Activated CD4-positive, alpha-beta T cell treated with anti-CD3 and anti-CD28 coated beads for 36 hours (primary cell): ENCODE measurements around the gene HEXD. TPM values are rescaled to one million over a fixed set of nuclear protein-coding genes. Genes with fewer than 3 reads are reported as not detected.

Experiments used
- ATAC-seq: fragments of 200-7000 bp; cut with Tn5 transposase; one replicate; pipeline ENCODE4 v1.10.0; 2021; ENCODE audit warnings: mild to moderate bottlenecking, moderate library complexity
- CTCF ChIA-PET: fragments of 350-600 bp; sonication (Branson Sonifier 250); formaldehyde crosslinking; loops from one replicate; lab custom pipeline; 2021; ENCODE audit warnings: antibody characterized with exemption; lab: Charles Lee
- POLR2A ChIA-PET: fragments of 350-600 bp; sonication (Branson Sonifier 250); formaldehyde crosslinking; loops from one replicate; lab custom pipeline; 2021; ENCODE audit warnings: antibody characterized with exemption, inconsistent platforms; lab: Charles Lee
- DNase-seq: peaks from one replicate; pipeline ENCODE4 v3.0.0-alpha.2; 2020
- H3K27ac Mint-ChIP-seq: one replicate; pipeline ENCODE4 v1.8.0; 2021; ENCODE audit warnings: mixed read lengths
- H3K27me3 Mint-ChIP-seq: one replicate; pipeline ENCODE4 v1.8.0; 2021; ENCODE audit warnings: mixed read lengths
- H3K36me3 Mint-ChIP-seq: one replicate; pipeline ENCODE4 v1.8.0; 2021; ENCODE audit warnings: low read depth, mixed read lengths
- H3K4me1 Mint-ChIP-seq: one replicate; pipeline ENCODE4 v1.8.0; 2021; ENCODE audit warnings: mixed read lengths
- H3K4me3 Mint-ChIP-seq: one replicate; pipeline ENCODE4 v1.8.0; 2021; ENCODE audit warnings: mild to moderate bottlenecking, moderate library complexity, mixed read lengths
- H3K9me3 Mint-ChIP-seq: one replicate; pipeline ENCODE4 v1.8.0; 2021; ENCODE audit warnings: low read depth, mixed read lengths
- intact Hi-C, 2 experiments: fragments of 100-400 bp; cut with DNase I in 1 of 2; cut with micrococcal nuclease in 1 of 2; formaldehyde crosslinking; loops; one replicate each; pipeline versions ENCODE4 v1.14.2 to v1.15.1; 2022 to 2024; cut with DNase I, micrococcal nuclease
- total RNA-seq, 2 experiments: library from RNA; stranded (reverse); gene quantifications; one replicate each; pipeline ENCODE4 v1.2.3, GENCODE V29; 2021

HEXD gene
- total RNA-seq, 2 experiments from 2014 or later, result 23.3 to 26.0 TPM

DNA sequence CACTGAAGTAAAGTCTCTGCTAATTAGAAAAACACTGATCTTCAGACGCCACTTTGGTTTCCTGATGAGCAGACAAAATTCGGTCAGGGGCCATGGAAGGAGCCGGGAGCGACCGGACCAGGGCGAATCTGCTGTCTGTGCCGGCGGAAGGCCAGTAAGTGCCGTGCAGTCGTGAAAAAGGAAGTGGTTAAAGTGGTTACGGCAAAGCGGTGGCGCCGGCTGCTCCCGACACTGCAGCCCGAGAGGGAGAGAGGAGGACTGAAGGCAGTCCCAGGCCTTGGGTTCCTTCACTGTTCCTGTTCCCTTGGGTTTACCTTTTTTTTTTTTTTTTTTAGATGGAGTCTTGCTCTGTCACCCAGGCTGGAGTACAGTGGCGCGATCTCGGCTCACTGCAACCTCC is 17.3 kb upstream of the HEXD start:
- DNase-seq (peak; percentile 77), ATAC-seq (peak; percentile 89)
- H3K36me3 Mint-ChIP-seq, result peaks cover 21% of the 10 kb centered on the region
- intact Hi-C loops, result no loop called here
- no peaks in the 10 kb centered on the region for H3K27me3 Mint-ChIP-seq
- peak overlapping the region; percentile 62 for H3K4me3 Mint-ChIP-seq
- ChIA-PET POLR2A (no interaction called here), CTCF (interaction anchor here (0.7 to 1.1 kb wide), 3 partner anchors 96 to 378 kb away, joined by 3 to 4 read pairs (median 3); no protein-coding TSS in a partner anchor)
- H3K9me3 Mint-ChIP-seq, result no peaks in the 10 kb centered on the region
- peaks cover 16% of the 10 kb centered on the region for H3K4me1 Mint-ChIP-seq
- H3K27ac Mint-ChIP-seq, result peak overlapping the region; percentile 73

DNA sequence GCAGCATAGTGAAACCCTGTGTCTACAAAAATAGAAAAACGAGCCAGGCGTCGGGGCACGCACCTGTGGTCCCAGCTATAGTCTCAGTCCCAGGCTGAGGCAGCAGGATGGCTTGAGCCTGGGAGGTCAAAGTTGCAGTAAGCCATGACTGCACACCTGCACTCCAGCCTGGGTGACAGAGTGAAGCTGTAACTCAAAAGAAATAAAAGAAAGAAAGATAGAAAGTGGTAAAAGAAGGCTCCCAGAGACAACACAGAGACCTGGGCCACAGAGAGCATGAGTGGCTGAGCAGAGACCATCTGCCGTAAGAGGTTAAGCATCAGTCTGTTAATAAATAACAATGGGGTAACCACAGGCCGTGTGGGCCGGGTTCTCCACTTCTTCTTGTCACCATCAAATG is 15.3 kb upstream of the HEXD start:
- no peak for ATAC-seq
- H3K27ac Mint-ChIP-seq, result no peak overlapping the region

DNA sequence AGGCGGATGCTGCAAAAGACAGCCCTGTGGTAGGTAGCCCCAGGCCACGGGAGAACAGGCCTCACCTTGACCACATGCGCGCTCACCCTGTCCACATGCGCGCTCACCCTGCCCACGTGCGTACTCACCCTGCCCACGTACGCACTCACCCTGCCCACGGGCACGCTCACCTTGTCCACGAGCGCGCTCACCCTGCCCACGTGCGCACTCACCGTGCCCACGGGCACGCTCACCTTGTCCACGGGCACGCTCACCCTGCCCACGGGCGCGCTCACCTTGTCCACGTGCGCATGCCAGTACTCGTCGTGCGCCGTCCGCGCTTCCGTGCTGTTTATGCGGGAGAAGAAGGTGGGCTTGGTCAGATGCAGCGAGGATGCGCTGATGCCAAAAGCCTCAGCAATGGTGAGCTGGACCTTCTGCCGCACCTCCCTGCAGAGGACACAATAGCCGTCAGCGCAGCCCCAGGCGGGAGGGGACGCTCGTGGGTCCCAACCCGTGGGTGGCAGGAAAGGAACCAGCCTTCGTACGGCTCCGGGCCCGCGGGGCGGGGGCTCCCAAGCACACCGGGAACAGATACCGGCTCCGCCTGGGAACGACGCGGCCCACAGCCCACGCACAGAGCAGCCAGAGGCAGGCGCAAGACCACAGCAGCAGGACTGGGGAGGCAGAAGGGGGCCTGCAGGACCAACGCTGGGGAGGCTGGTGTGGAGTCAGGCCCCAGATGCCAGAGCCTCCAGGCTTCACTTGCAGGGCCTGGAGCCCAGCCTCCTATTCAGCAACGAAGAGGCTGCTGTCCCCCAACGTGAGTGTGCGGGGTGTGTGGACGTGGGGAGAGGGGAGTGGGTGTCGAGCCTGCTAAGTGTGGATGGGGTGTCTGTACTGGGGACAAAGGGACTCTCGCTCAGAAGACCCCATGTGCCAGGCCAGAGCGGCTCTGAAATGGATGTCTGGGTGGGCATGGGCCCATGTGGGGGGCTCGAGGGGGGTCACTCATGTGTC is 14.2 kb upstream of the HEXD start:
- ATAC-seq, result no peak
- intact Hi-C loops, result no loop called here
- H3K36me3 Mint-ChIP-seq, result peaks cover 23% of the 10 kb centered on the region
- no peak for DNase-seq
- no peak overlapping the region for H3K4me3 Mint-ChIP-seq
- peaks cover 21% of the 10 kb centered on the region for H3K4me1 Mint-ChIP-seq
- ChIA-PET POLR2A (no interaction called here), CTCF (no interaction called here)
- H3K27me3 Mint-ChIP-seq, result no peaks in the 10 kb centered on the region
- no peak overlapping the region for H3K27ac Mint-ChIP-seq
- H3K9me3 Mint-ChIP-seq, result no peaks in the 10 kb centered on the region

More for the DNA sequence above, 15.3 kb upstream of the HEXD start:
- intact Hi-C loops, result no loop called here
- Mint-ChIP-seq H3K27me3 (no peaks in the 10 kb centered on the region), H3K9me3 (no peaks in the 10 kb centered on the region), H3K4me1 (peaks cover 21% of the 10 kb centered on the region), H3K36me3 (peaks cover 21% of the 10 kb centered on the region), H3K4me3 (no peak overlapping the region)
- DNase-seq, result no peak
- POLR2A ChIA-PET, result no interaction called here
- CTCF ChIA-PET, result no interaction called here

DNA sequence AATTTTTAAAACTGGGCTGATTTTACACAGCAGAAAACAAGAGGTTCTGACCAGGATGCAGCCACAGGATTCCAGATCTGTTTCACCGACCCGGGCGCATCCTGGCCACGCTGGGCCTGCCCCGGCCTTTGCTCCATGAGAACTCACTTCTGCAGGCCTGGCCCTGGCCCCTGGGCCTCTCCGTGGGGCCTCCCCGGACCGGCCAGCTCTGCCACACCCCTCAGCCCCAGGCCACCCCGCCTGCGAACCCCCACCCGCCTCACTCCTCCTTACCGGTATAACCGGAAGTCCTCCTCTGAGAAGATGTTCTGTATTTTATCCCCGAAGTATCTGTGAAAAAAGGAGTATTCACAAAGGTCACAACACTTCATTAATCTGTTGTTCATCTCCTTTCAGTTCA is 13.1 kb upstream of the HEXD start:
- Mint-ChIP-seq H3K27ac (no peak overlapping the region), H3K4me3 (no peak overlapping the region), H3K27me3 (no peaks in the 10 kb centered on the region), H3K36me3 (peaks cover 25% of the 10 kb centered on the region), H3K4me1 (peaks cover 21% of the 10 kb centered on the region), H3K9me3 (no peaks in the 10 kb centered on the region)
- POLR2A ChIA-PET, result no interaction called here
- ATAC-seq, result no peak
- DNase-seq, result no peak
- intact Hi-C loops, result no loop called here
- CTCF ChIA-PET, result no interaction called here

DNA sequence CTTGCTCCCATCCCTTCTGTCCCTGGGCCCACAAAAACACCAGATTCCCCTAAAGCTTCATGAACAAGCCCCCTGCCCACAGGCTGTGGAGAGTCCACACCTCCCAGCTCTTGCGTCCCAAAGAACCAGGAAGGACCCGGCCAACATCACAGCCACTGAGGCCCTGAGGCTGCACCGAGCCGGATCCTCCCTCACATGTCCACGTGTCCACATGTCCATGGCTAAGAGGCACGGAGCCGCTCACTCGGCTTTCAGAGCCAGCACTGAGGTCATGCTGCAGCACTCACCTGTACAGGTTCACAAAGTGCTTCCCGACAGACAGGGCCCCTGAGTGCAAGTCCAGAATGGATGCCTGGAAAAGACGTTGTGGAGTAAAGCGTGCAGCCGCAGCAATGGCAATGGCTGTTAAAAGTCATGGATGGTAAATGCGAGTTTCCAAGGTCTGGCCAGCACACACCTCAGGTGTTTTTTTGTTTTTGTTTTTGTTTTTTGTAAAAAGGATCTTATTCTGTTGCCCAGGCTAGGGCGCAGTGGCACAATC is 11.9 kb upstream of the HEXD start:
- Mint-ChIP-seq H3K4me3 (no peak overlapping the region), H3K27me3 (no peaks in the 10 kb centered on the region), H3K4me1 (peaks cover 12% of the 10 kb centered on the region), H3K9me3 (no peaks in the 10 kb centered on the region), H3K27ac (no peak overlapping the region), H3K36me3 (peaks cover 19% of the 10 kb centered on the region)
- CTCF ChIA-PET, result interaction anchor here (0.7 kb wide), 1 partner anchor 30 kb away, joined by 5 read pairs; no protein-coding TSS in a partner anchor
- POLR2A ChIA-PET, result no interaction called here
- ATAC-seq, result no peak
- no peak for DNase-seq
- intact Hi-C loops, result no loop called here

DNA sequence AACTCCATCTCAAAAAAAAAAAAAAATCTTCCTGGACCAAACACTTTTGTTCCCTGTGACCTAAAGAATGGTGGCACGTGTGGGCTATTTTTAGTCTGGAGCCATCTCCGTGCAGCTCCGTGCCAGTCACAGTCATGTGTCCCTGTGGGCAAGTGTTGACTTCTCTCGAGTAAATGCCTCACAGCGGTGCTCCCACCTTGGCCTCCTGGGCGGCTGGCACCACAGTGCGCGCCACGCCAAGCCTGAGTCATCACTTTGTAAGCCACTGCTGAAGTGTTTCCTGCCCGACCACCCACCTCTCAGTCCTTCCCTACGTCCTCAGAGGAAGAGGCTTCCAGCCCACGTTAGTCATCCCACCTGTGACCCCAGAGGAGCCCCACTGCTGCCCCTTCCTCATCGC is 10.9 kb upstream of the HEXD start:
- POLR2A ChIA-PET, result no interaction called here
- ATAC-seq (no peak), DNase-seq (no peak)
- Mint-ChIP-seq H3K27me3 (no peaks in the 10 kb centered on the region), H3K27ac (no peak overlapping the region), H3K9me3 (no peaks in the 10 kb centered on the region), H3K4me1 (peaks cover 7% of the 10 kb centered on the region), H3K4me3 (no peak overlapping the region), H3K36me3 (peaks cover 19% of the 10 kb centered on the region)
- intact Hi-C loops, result no loop called here
- CTCF ChIA-PET, result interaction anchor here (1.1 kb wide), 1 partner anchor 17 kb away, joined by 3 read pairs; no protein-coding TSS in a partner anchor

DNA sequence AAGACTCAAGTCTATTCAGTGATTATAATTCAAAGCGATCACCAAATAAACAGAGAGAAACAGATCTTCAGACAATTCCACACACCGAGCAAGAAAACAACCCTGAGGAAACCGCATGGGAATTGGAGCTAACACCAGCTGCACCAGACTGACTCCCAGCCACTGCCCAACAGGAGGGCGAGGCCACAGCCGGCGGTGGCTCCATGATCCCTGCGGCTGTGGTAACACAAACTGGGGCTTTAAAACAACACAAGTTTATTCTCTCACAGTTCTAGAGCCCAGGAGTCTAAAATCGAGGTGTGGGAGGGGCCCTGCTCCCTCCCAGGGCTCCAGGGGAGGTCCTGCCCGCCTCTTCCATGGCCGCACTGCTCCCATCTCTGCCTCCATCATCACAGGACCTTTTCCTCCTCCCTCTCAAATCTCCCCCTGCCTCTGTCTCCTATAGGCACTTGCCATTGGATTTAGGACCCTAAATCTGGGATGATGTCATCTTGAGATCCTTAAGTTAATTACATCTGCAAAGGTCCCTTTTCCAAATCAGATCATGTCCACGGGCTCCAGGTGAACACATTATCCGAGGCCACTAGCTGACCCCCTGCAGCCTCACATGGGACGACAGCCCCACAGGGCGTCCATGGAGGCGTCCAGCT is 9.7 kb upstream of the HEXD start:
- DNase-seq (no peak), ATAC-seq (no peak)
- H3K4me1 Mint-ChIP-seq, result peaks cover 7% of the 10 kb centered on the region
- POLR2A ChIA-PET, result no interaction called here
- no peak overlapping the region for H3K27ac Mint-ChIP-seq
- H3K4me3 Mint-ChIP-seq, result no peak overlapping the region
- no peaks in the 10 kb centered on the region for H3K27me3 Mint-ChIP-seq
- intact Hi-C loops, result no loop called here
- CTCF ChIA-PET, result no interaction called here
- no peaks in the 10 kb centered on the region for H3K9me3 Mint-ChIP-seq
- H3K36me3 Mint-ChIP-seq, result peaks cover 17% of the 10 kb centered on the region

DNA sequence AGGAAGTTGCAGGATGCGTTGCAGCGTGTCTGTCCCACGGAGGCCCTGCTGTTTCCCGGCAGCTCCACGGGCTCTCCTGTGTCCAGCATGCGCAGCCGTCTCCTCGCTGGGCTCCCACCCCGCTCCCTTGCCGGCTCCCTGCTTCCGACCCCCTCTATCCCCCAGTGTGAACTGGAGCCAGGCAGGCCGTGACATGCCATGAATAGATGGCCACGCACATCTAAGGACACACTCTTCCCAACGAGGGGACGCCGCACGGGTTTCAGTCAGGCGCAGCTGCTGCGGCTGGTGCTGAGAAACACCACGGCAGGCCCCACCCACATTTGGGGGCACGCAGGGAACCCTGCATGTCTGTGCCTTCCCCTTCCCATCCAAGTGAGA is 9.2 kb upstream of the HEXD start:
- POLR2A ChIA-PET, result no interaction called here

DNA sequence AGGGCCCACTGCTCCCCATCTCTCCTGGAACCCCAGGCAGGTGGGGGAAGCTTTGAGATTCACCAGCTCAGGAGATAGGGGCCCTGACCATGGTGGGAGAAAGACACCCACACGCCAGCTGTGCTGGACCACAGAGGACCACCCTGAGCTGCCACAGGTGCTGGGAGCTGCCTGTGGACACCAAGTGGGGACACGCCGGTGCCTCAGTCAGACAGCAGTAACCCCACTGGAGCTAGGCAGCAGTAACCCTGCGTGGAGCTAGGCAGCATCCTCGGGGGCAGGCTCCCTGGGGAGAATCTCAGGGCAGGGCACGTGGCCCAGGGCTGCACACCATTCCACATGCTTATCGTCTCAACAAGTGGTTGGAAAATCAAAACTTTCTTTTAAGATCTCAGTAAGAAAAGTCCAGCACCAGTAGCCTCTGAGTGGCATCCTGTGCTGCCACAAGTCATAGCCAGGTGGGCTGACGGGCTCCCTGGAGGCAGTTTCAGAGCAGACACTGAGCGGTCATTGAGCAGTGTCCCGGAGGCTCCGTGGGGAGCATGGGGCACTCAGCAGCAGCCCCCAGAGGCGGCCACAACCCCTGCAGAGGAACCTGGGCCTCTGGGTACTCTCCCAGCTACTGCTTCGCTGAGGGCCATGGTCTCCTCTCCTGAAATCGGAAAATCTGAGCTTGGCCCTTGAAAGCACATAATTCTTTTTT is 8.0 kb upstream of the HEXD start:
- Mint-ChIP-seq H3K27ac (no peak overlapping the region), H3K27me3 (no peaks in the 10 kb centered on the region), H3K9me3 (no peaks in the 10 kb centered on the region), H3K4me3 (no peak overlapping the region), H3K4me1 (peaks cover 14% of the 10 kb centered on the region), H3K36me3 (peaks cover 21% of the 10 kb centered on the region)
- ChIA-PET POLR2A (no interaction called here), CTCF (interaction anchor here (0.6 to 0.8 kb wide), 2 partner anchors 14 to 47 kb away, joined by 3 read pairs; no protein-coding TSS in a partner anchor)
- intact Hi-C loops, result loop anchor here in 1 of 2 experiments (10.0 kb wide), 1 partner anchor 175 kb away; no protein-coding TSS in a partner anchor
- ATAC-seq, result no peak
- DNase-seq, result no peak

More for the DNA sequence above, 9.2 kb upstream of the HEXD start:
- Mint-ChIP-seq H3K4me3 (no peak overlapping the region), H3K4me1 (peaks cover 7% of the 10 kb centered on the region), H3K27ac (no peak overlapping the region), H3K9me3 (no peaks in the 10 kb centered on the region), H3K36me3 (peaks cover 15% of the 10 kb centered on the region), H3K27me3 (no peaks in the 10 kb centered on the region)
- CTCF ChIA-PET, result interaction anchor here (0.8 kb wide), 1 partner anchor 46 kb away, joined by 3 read pairs; no protein-coding TSS in a partner anchor
- intact Hi-C loops, result no loop called here
- DNase-seq, result no peak
- ATAC-seq, result no peak

DNA sequence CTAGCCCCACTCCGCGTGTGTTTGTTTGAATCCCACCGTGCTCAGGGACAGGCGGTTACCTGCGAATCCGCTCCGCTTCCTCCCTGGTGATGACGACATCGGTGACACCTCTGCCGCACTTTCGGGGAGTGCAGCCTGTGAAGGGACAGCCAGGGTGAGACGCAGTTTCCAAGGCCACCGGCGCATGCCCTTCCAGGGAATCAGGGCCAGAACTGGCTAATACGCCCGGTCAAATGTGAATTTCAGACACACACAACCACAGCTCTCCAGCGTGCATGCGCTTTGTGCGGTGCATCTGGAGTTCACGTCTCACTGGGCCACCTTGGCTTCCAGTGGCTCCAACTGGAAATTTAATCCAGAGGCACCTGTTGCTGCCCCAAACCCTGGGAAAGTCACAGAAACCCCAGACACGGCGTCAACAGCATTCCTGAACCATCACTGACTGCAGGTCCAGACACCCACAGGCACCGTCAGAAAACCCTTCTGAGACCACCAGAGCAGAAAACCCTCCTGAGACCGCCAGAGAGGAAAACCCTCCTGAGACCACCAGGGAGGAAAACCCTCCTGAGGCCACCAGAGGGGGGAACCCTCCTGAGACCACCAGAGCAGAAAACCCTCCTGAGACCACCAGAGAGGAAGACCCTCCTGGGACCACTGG is 6.6 kb upstream of the HEXD start:
- POLR2A ChIA-PET, result no interaction called here
- DNase-seq (no peak), ATAC-seq (no peak)
- Mint-ChIP-seq H3K27ac (no peak overlapping the region), H3K4me1 (peaks cover 15% of the 10 kb centered on the region), H3K4me3 (no peak overlapping the region), H3K36me3 (peaks cover 20% of the 10 kb centered on the region), H3K9me3 (no peaks in the 10 kb centered on the region), H3K27me3 (no peaks in the 10 kb centered on the region)
- intact Hi-C loops, result loop anchor here in 1 of 2 experiments (10.0 kb wide), 1 partner anchor 177 kb away; no protein-coding TSS in a partner anchor
- CTCF ChIA-PET, result no interaction called here
